Measurements from ENCODE around the gene TFPT. TPM values are rescaled to one million over a fixed set of nuclear protein-coding genes. Genes with fewer than 3 reads are reported as not detected.

TFPT gene
- total RNA-seq, 6 donors from 2014 or later = 10.5 to 51.3 (median 26.2) TPM

DNA sequence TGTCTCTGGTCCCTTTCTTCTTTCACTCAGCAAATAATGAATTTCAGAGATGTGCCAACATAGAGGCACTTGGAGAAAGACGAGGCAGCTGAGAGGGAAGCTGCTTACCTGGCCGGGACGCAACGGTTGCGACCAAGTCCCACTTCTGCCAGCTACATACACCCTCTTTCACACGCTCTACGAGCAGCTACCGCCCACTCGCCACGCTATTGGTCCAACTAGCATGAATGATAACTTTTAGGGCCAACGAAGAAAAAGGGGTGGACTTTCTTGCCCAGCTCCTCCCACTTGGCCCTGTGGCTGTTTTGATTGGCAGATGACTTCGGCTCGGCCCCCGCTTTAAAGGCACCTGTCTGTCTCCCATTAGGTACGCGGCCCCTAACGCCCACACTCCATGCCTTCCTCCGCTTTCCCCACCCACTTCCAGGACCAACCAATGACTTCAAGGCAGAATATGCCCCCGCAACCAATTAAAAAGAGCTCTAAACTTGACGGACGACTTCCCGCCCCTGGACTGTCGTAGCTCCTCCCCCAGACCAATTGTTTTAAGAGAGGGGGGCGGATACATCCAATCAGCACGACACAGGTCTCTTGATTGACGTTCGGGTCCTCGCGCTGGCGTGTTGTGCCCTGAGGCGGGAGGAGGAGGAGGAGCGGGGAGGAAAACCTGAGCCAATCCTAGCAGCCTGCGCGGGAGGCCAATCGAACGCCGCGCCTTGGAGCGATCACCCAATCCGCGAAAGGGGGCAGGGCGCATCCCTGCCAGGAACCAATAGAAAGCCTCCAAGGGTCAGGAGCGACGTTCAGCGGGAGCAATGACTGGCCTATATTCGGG, 21.6 kb upstream of the TFPT start:
- Histone ChIP-seq H3K9me3 (no peaks in the 10 kb centered on the region), H3K4me1 (peaks cover 32 to 44% (median 38%) of the 10 kb centered on the region in 4 donors), H3K27me3 (no peaks in the 10 kb centered on the region), H3K4me3 (peak overlapping the region; percentile 18 to 97 (median 92)), H3K36me3 (peaks cover 0 to 16% (median 3%) of the 10 kb centered on the region in 4 donors), H3K27ac (peak overlapping the region; percentile 93 to 99 (median 96))
- ATAC-seq (ENCODE audit: low FRiP score in 2 of 2) (peak; percentile 95 to 98), DNase-seq (peak; percentile 97 to 100)
- TF ChIP-seq POLR2A (IDR thresholded peaks at IDR 0.05) (peak in 1 of 4 donors; percentile 71), EP300 (IDR thresholded peaks at IDR 0.05) (no peak), POLR2AphosphoS5 (IDR thresholded peaks at IDR 0.05) (peak in 1 of 2 donors; percentile 69)
- TF ChIP-seq, protein P1, sequence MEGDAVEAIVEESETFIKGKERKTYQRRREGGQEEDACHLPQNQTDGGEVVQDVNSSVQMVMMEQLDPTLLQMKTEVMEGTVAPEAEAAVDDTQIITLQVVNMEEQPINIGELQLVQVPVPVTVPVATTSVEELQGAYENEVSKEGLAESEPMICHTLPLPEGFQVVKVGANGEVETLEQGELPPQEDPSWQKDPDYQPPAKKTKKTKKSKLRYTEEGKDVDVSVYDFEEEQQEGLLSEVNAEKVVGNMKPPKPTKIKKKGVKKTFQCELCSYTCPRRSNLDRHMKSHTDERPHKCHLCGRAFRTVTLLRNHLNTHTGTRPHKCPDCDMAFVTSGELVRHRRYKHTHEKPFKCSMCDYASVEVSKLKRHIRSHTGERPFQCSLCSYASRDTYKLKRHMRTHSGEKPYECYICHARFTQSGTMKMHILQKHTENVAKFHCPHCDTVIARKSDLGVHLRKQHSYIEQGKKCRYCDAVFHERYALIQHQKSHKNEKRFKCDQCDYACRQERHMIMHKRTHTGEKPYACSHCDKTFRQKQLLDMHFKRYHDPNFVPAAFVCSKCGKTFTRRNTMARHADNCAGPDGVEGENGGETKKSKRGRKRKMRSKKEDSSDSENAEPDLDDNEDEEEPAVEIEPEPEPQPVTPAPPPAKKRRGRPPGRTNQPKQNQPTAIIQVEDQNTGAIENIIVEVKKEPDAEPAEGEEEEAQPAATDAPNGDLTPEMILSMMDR (IDR thresholded peaks at IDR 0.05) = no peak
- 1% methylated on average over 28 to 44 of the region's 46 CpGs for WGBS, 2 donors

DNA sequence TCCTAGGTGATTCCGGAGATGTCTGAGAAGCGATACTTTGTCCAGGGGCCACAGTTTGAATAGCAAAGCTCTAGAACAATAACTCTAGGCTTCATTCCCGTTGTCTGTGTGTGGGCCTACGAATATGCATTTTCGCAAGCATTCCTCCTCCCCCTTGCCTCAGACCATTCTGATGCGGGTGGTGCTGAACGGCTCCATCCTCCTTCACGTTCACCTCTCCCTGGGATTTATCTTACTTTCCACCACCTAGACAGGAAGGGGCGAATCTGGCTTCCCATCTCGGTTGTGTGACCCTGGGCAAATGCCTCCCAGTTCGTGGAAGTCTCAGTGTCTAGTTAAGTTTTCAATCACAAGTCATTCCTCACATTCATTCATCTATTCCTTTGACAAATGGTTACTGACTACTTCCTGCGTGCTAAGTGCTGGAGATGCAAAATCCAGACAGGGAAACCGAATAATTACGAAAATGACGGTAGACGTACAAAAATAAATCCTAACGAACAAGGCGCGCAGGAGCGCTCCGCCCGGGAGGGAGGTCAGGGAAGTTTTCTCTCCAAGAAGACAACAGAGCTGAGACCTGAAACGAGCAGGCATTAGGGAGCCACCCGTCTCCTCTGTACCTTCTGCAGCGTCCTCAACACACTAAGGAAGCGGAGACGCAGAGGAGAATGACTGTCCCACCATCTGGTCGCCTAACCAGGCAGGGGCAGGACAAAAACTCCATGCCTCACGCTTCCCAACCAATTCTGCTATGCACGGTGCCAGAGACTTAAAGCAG, 20.8 kb upstream of the TFPT start:
- peak overlapping the region in 3 of 4 donors; percentile 50 to 68 (median 56) for H3K27ac ChIP-seq
- H3K4me3 ChIP-seq = peak overlapping the region; percentile 18 to 58 (median 52)
- TF ChIP-seq POLR2AphosphoS5 (IDR thresholded peaks at IDR 0.05) = no peak
- no peak for TF ChIP-seq POLR2A (IDR thresholded peaks at IDR 0.05)
- TF ChIP-seq EP300 (IDR thresholded peaks at IDR 0.05) = no peak
- TF ChIP-seq, protein P1 (IDR thresholded peaks at IDR 0.05) = no peak
- DNase-seq (no peak), ATAC-seq (ENCODE audit: low FRiP score in 2 of 2) (no peak)
- 2 to 6% methylated on average over 29 to 30 of the region's 30 CpGs for WGBS, 2 donors
- peaks cover 32 to 43% (median 38%) of the 10 kb centered on the region in 4 donors for H3K4me1 ChIP-seq
- H3K27me3 ChIP-seq = no peaks in the 10 kb centered on the region
- no peaks in the 10 kb centered on the region for H3K9me3 ChIP-seq
- peaks cover 0 to 18% (median 8%) of the 10 kb centered on the region in 4 donors for H3K36me3 ChIP-seq

DNA sequence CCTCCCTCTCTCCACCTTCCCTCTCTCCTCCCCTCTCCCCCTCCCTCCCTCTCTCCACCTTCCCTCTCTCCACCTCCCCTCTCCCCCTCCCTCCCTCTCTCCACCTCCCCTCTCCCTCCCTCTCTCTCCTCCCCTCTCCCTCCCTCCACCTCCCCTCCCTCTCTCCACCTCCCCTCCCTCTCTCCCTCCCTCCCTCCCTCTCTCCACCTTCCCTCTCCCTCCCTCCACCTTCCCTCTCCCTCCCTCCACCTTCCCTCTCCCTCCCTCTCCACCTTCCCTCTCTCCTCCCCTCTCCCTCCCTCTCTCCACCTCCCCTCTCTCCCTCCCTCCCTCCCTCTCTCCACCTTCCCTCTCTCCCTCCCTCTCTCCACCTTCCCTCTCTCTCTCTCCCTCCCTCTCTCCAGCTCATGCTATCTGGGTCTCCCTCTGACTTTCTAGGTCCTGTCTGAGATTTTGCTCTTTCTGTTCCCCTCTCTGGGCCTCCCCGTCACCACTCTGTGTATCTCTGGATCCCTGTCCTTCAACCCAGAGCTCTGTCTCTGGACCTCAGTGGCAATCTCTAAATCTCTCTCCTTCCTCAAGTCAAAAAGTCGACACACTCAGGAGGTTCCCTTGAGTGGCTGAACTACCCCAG, 18.6 kb upstream of the TFPT start:
- ATAC-seq (ENCODE audit: low FRiP score in 2 of 2) = no peak
- Histone ChIP-seq H3K27me3 (no peaks in the 10 kb centered on the region), H3K27ac (no peak overlapping the region), H3K9me3 (no peaks in the 10 kb centered on the region), H3K36me3 (peaks cover 6 to 32% (median 24%) of the 10 kb centered on the region in 4 donors), H3K4me3 (no peak overlapping the region), H3K4me1 (peaks cover 16 to 21% (median 19%) of the 10 kb centered on the region in 4 donors)
- no peak for DNase-seq
- TF ChIP-seq POLR2AphosphoS5 (IDR thresholded peaks at IDR 0.05) (no peak), POLR2A (IDR thresholded peaks at IDR 0.05) (no peak), EP300 (IDR thresholded peaks at IDR 0.05) (no peak)
- TF ChIP-seq, protein P1 (IDR thresholded peaks at IDR 0.05) = no peak
- WGBS, 2 donors = 59 to 76% methylated on average over 2 of the region's 2 CpGs

DNA sequence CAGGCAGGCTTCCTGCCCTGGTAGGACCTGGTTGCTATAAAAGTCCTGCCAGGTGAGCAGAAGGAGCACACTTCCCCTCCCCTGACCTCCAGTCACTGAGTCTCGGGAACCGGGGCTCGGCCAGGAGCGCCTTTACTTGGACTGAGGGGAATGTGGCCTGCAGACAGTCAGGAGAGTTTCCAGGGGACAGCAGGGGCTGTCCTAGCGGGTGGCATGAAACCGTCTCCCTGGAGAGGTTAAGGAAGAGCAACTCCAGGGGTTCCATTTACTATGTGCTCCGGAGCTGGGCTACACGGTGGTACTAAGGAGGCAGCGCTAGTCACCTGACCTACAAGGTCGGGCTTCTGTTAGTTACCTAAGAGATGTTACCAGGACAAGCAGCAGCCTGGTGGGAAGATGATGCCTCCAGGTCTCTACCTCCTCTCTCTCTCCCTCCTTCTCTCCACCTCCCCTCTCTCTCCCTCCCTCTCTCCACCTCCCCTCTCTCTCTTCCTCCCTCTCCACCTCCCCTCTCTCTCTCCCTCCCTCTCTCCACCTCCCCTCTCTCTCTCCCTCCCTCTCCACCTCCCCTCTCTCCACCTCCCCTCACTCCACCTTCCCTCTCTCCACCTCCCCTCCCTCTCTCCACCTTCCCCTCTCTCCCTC, 18.0 kb upstream of the TFPT start:
- H3K4me1 ChIP-seq = peaks cover 10 to 15% (median 13%) of the 10 kb centered on the region in 4 donors
- 79 to 86% methylated on average over 9 to 10 of the region's 10 CpGs for WGBS, 2 donors
- H3K27ac ChIP-seq = no peak overlapping the region
- no peak for DNase-seq
- H3K9me3 ChIP-seq = no peaks in the 10 kb centered on the region
- H3K27me3 ChIP-seq = no peaks in the 10 kb centered on the region
- peaks cover 9 to 38% (median 30%) of the 10 kb centered on the region in 4 donors for H3K36me3 ChIP-seq
- ATAC-seq (ENCODE audit: low FRiP score in 2 of 2) = no peak
- no peak overlapping the region for H3K4me3 ChIP-seq
- TF ChIP-seq EP300 (IDR thresholded peaks at IDR 0.05) = no peak
- no peak for TF ChIP-seq POLR2AphosphoS5 (IDR thresholded peaks at IDR 0.05)
- TF ChIP-seq, protein P1 (IDR thresholded peaks at IDR 0.05) = no peak
- no peak for TF ChIP-seq POLR2A (IDR thresholded peaks at IDR 0.05)

All from upper lobe of left lung (tissue), 6 donors.